HG02973 (cell line): ENCODE measurements around the gene NPHP1.
"Not testable (repeated sequence)": the region's sequence is repeated elsewhere in the genome, so short reads cannot be mapped to it uniquely, and the experiment has no call there.

Source experiments
- ATAC-seq: cut with Tn5 transposase; IDR thresholded peaks from one replicate; pipeline ENCODE4 v1.9.1; 2021; ENCODE audit warnings: moderate library complexity; ENCODE audit not compliant: unreplicated experiment

Gene NPHP1

GRCh38 chr2:110105183-110105582 is 99.6 kb downstream of the NPHP1 start:
- no peak for ATAC-seq

DNA sequence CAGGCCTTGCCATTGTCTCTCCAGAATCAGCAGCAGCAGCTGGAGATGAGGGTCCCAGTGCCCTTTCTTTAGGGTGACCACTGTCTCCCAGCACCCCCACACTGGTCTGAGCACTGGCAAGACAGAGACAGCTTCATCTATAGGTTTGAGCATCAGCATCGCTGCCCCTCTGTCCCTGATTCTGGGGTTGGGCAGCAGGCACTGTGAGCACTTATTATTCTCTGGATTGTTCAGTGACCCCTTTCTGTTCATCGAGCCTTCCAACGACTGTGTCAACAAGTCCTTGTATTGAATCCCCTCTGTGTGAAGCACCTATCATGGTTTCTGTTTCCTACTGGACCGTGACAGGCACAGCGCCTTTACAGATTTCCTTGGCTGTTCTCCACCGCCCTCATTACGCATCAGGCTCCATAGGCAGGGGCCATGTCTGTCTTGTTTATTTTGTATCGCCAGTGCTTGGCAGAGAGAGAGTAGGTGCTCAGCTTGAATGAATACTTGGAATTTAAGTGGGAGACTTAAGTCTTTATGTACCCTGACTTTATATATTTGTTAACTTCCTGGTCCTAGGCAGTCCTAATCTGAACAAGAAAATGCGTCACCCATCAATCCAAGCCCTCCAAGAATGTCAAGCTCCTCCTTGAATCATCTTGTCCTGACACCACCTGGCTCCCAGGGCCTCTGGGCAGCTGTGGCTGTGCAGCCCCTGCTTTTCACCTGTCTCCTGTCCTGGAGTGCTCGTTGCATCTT is 100.6 kb downstream of the NPHP1 start:
- ATAC-seq: no peak

DNA sequence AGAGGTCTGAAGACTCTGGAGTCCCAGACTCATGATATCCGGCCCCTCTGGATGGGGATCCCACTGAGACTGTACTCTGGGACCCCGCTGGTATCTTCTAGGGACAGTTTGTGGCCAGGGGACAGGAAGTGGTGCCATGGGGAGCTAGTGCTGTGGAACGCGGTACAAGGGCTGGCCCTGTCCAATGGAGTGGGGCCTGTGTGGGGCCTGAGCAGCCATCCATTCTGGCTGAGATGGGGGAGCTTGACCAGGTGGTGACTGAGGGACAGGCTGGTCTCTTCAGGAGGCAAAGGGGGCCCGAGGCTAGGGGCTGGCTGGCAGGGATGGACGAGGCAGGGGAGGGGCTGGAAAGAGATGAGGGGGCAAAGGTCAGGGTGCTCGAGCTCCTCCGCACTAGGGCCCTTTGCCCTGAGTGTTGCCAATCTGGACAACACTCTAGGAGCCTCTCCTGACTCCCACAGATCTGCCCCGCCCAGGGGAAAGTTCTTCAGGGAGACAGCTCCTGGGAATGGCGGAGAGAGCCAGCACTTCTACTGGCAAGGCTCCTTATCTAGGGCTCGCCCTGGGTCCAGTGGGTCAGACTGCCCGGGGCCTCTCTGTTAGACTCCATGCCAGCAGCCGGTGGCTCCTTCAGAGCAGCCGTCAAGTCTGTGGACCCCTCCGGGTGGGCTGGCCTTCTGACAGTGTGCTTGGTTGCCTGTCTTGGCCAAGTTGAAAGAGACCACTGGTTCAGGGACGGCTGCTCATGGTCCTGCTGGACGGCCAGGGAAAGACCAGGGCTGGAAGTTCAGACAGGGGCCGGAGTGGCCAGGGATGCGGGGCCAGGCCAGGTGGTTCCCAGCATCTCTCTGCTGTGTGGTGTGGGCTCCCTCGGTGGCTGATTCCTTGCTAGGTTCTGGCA is 101.5 kb downstream of the NPHP1 start:
- ATAC-seq: no peak

DNA sequence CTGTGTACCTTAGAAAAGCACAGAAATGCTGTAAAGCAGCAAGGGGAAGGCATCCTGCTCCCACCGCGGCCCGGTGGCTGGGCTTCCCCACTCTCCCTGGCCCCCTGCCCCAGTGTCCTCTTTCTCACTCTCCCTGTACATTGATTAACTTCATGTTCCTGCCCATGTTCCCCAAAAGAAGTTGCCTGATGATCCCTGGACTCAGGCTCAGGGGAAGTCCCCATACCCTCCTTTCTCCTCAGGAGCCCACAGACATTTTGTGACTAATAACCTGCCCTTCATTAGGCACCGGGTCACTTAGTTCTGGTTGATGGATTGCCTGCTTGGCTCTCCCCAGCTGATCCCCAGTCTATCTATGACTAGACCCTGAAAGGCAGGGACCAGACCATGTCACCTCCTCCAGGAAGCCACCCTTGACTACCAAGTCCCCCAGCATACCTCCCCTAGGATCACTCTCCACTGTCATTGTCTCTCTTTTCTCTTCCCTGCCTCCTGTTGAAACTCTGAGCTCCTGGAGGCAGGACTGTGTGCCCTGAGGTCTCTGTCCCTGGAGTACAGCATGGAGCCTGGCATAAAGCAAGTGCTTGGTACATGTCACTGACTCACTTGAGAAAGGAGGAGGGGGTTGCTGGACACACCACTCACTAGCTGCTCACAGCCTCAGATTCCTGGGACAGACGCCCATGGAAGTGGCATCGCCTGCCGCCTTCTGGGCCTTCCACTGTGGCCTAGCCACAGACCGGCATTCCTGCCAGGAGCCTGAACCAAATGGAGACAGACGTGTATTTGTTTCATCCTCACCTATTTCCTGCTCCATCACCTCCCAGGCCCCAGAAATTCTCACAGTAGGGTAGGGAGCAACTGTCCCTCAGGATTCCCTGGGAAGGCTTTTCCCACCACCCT is 102.7 kb downstream of the NPHP1 start:
- no peak for ATAC-seq

DNA sequence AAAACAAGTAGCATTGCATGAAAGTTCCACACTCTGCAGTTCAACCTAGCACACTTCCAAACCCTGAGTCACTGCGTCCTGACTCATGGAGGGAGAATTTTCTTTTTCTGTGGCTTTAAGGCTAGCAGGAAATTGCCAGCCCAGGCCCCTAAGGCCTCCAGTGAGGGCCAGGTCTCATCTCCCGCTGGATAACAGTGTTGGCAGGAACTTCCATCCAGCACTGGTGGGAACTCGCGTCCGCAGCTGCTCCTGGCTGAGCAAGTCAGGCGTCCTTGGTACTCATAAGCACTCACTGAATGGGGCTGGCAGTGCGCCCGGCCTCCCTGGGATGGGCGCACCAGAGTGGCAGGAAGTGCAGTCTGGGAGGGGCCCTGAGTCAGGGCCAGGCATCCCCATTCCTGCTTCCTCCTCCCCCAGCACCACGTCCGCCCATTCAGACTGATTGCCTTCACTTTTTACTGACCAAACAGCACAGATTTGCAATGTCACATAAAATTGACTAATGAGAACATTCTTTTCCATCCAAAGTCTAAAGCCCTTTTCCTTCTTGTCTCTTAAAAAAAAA is 103.5 kb downstream of the NPHP1 start:
- ATAC-seq: no peak

- ATAC-seq: not testable (repeated sequence)
Measured at GRCh38 chr2:110100880-110101279, 103.9 kb downstream of the NPHP1 start.

DNA sequence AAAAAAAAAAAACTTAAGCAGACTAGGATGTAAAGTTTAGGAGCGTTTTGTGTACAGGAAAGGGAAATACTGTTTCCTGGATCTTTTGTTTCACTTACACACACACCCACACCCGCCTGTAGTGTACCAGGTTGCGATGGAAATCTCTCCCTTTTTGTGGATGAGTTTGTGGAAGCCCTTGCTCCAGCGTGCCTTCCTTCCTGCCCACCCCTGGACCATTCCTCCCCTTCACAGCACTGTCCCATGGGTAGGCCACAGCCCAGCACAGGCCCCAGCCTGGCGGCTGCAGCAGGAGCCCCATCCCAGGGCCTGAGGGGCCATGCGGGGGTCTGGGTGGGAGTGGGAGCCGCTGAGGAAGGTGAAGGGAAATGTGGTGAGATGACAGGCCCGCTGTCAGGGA is 104.3 kb downstream of the NPHP1 start:
- ATAC-seq: no peak

DNA sequence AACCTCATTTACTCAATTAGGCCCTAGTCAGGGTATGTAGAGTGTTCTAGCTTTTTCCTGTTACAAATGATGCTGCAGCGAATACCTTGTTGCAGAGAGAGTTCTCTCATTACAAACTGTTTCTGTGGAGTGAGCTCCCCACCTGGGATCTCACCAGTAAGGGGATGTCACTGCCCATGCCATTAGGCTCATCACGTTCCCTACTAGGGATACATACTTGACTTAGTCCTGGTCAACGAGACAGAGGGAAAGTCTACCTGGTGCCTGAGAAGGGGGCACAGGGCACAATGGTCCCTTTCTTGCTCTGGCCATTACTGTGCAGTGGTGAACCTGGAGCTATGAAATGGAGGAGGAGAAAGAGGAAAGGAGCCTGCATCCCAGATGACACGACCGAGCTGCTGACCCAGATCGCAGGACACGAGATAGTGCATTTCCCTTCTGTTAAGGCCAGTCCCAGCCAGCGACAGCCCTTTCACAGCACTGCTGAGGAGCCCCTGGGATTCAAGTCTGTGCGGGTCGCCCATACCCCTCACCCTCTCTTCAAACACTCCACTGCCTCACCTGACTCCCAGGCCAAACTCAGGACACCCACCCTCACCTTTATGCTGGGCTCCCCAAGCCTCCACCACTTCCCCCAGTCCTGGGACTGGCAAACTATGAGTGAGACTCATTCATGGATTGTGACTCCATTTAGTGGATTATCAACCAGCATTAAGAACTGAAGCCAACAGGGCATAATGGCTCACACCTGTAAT is 105.2 kb downstream of the NPHP1 start:
- ATAC-seq: no peak

- no peak for ATAC-seq
Measured at GRCh38 chr2:110099038-110099425, 105.8 kb downstream of the NPHP1 start.

DNA sequence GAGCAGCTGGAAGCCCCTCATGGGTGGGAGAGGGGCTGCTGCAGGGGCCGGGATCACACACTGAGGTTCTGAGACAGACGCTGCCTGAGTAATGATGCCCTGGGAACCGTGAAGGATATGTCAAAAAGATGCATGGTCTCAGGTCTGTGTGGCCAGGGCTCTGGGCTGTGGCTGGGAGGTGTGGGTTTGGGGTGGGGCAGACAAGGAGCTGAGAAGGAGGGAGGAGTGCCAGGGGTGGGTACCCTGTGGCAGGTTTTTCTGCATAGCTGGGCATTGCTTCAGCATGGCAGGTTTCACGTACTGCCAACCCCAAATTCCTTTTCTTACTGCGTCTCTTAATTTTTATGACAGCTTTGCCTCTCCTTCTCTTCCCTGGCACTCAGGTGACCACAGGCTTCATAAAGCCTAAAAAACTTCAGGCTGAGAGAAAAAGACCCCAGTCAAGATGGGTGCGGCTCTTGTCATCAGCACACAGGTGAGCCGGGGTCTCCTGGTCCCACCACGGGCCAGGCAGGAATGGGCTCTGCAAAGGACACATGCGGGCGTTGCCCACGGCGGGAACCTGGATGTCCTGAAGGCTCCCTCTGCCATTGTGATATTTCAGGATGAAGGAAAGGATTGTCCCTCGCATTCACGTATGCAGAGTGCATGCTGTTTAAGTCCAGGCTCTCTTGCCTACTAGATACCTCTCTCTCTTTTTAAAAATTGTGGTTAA is 107.2 kb downstream of the NPHP1 start:
- no peak for ATAC-seq

DNA sequence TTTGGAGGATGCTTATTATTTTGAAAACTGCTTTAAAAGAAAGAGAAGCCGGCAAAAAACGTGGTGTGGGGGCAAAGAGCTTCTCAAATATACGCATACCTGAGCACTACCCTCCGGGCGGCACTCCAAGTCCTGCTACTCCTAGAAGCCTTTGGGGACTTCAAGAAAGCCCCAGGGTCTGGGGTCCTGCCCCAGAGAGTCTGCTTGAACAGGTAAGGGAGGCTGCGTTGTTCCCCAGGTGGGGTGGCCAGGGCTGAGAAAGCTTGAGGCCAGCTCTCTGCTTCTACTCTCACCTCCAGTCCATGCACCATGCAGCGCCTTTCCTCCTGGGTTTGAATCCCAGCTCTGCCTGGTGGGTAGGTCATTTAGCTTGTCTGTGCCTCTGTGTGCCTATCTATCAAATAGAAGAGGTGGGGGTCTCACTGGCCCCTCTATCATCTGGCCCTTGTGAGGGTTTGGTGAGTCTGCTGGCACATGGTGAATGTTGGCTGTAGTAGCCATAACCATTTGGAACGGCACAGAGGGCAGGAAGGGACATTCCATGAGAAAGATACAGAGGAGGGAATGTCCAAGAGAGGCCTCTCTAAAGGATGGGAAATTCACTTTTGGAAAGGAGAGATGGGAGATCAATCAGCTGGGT is 108.7 kb downstream of the NPHP1 start:
- no peak for ATAC-seq

GRCh38 chr2:110094884-110095534 is 109.8 kb downstream of the NPHP1 start:
- ATAC-seq: not testable (repeated sequence)

- not testable (repeated sequence) for ATAC-seq
Measured at GRCh38 chr2:110093924-110094323, 110.9 kb downstream of the NPHP1 start.

GRCh38 chr2:110090164-110090563 is 114.6 kb downstream of the NPHP1 start:
- not testable (repeated sequence) for ATAC-seq

DNA sequence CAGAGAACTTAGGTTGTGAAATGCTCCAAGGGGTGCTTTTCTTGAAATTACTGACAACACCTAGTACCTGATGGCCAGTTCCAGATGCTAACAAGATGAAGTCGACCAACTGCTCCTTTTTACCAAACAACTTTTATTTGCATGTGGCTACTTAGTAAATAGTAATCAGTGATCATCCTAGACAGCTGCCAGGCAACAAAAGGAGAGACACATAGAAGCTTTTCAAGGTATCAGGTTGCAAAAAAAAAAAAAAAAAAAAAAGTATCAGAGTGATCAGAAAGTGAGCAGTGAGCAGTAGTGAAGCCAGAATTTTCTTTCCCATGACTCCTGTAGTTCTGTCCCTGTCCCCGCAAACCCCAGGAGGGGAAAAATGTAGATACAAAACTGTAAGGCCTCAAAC is 121.1 kb downstream of the NPHP1 start:
- ATAC-seq: not testable (repeated sequence)

DNA sequence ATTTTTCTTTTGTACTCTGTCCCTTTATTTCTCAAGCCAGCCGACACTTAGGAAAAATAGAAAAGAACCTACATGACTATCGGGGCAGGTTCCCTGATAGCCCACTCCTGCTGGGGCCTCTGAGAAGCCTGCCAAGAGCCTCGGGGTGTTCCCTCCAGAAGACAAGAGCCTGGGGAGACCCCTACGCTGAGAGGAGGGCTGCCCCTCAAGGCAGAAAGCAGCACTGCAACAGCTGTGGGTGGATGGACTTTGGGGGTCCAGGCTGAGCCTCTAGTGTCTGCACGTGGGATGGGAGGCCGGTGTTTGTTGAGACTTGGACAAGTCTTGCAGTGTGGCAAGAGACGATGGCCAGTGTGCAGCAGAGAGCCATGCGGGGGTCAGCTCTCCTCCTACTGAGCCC is 121.7 kb downstream of the NPHP1 start:
- not testable (repeated sequence) for ATAC-seq

- ATAC-seq: not testable (repeated sequence)
Measured at GRCh38 chr2:110078104-110078503, 126.7 kb downstream of the NPHP1 start.

- not testable (repeated sequence) for ATAC-seq
Measured at GRCh38 chr2:110075896-110076295, 128.9 kb downstream of the NPHP1 start.
